Measurements from ENCODE around the gene BABAM1.

BABAM1 gene

DNA sequence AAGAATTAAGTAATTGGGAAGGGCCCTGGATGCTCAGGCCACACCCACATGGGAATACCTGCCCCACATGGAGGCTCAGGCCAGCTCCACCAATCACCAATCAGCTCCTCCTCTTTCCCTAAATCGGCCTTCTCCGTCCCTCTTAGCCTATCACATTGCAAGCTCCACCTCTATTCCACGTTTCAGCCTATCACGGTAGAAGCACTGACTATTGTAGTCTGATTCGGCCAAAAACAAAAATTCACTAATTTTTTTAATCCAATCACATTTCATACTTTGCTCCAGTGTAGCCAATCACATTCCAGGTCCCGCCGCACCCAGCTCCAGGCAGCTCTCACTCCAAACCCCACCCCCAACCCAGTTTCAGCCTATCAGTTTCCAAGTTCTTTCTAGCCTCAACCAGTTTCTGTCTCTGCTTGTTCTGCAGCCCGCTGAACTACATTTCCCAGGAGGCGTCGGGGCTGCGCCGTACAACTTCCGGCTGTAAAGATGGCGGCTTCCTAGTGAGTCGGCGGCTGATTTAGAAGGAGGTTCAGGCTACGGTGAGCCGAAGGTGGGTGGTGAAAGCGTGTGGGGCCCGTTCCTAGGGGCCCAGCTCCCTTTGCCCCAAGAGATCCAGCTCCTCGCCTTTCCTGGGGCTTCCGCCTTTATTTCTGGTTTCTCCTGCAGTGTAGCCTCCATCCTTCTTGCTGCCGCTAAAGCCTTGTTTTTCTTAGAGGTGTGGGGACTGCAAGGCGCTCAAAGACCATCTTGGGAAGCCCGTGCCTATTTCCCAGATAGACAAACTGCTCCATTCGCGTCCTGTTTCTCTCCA is at the start of gene BABAM1:
Gene BABAM1, plus strand, starts transcription at position 469 of the 814 bp plus-strand sequence. CDS start 1,364 bp downstream, outside the sequence.
- DNase-seq: peak; percentile 100

DNA sequence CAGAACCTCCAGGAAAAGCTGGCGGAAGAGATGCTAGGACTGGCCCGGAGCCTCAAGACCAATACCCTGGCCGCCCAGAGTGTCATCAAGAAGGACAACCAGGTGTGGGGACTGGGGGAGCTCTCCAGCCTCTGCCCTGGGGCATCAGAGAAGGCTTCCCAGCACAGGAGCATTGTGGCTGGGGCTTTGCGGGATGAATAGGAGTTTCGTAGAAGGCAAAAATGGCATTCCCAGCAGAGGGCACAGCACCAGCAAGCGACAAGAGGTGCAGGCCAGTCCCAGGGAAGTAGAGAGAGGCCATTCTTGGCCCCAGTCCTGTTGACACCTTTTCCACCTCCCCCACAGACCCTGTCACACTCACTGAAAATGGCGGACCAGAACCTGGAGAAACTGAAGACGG is 48.0 kb upstream of the BABAM1 start:
- no peak for DNase-seq

DNA sequence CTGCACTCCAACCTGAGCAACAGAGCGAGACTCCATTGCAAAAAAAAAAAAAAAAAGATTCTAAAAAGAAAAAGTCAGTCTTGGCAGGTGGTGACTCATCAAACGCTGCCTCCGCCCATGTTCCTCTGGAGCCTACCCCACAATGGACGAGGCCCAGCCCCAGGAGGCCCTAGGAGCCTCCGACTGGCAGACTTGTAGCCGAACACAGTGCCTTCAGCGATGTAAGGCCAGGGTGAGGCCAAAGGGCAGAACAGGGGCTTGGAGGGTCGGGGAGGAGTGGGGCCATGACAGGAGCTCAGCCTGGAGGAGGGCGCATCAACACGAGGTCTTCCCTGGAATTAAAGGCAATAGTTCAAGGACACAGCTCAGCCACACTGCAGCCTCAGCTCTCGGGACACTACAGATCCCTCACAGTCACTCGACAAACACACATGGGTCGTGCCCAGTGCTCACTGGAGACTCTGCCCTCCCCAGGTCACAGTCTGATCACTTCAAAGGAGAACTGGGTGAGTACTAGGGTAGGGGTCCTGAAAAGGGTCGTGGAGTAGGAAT is 47.0 kb upstream of the BABAM1 start:
- no peak for DNase-seq

DNA sequence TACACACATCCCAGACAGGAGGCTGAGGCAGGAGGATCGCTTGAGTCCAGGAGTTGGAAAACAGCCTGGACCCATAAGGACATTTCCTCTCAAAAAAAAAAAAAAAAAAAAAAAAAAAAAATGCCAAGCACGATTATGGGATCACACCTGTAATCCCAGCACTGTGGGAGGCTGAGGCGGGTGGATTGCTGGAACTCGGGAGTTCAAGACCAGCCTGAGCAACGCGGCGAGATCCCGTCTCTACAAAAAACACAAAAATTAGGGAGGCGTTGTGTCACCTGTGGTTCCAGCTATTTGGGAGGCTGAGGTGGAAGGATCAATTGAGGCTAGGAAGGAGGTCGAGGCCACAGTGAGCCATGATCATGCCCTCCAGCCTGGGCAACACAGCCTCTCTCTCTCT is 42.2 kb upstream of the BABAM1 start:
- peak; percentile 45 for DNase-seq

DNA sequence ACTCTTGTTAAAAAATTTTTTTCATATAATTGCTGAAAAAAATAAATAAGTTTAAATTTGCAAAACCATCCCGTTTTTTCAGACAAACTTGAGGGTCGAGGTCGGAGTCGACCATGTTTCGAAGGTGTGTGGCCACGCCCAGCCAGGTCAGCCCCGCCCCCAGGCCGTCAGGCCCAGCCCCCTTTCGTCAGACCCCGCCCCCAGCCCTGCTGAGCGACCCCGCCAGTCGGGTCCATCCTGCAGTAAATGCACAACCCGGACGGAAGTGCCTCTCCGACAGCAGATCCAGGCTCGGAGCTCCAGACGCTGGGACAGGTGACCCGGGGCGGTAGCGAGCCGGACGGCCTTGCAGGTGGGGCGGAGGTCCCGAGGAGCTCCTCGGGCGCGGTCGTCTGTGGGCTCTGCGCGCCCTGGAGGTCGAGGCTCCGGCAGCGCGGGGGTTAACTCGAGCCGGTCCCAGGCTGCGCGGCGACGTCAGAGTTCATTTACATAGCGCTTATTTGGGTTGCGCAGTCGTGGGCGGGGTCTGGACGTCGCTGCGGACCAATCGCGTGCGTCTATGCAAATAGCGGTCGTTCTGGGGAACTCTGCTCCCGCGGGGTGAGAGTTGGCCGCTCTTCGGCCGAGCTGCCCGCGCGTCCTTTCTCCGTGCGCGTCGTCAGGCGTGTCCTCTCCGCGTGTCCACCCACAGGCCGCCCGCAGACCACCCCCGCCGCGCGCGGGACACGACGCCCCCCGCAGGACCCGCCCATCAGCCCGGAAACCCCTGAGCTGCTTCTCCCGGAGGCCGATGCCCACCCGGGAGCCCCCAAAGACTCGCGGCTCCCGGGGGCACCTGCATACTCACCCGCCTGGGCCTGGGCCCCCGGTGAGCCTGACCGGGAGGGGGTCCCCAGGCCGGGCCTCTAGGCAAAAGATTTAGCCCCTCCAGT is 41.0 kb upstream of the BABAM1 start, which contains the start of gene OCEL1:
Gene OCEL1, plus strand, starts transcription at position 225 of the 932 bp plus-strand sequence. Its CDS starts 22 bp downstream, at position 247.
- peak; percentile 100 for DNase-seq

DNA sequence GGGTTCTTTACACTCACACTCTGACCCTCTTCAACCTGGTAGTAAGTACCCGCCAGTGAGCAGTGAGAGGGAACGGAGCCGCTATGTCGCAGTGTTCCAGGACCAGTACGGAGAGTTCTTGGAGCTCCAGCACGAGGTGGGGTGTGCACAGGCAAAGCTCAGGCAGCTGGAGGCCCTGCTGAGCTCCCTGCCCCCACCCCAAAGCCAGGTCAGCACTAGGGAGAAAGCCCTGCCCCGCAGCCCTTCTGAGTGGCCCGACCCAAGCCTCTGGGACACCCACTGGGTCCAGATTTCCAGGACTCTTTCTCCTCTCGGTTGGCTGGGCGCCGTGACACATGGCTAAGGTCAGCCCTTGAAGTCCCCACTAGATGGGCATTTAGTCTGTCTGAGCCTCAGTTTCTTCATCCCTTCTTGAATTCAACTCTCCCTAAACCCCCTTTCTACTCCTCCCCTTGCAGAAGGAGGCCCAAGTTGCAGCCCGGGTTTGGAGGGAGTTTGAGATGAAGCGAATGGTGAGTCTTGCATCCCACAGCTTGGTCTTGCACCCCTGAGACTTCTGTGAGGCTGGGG is 39.4 kb upstream of the BABAM1 start:
- DNase-seq: peak; percentile 80

DNA sequence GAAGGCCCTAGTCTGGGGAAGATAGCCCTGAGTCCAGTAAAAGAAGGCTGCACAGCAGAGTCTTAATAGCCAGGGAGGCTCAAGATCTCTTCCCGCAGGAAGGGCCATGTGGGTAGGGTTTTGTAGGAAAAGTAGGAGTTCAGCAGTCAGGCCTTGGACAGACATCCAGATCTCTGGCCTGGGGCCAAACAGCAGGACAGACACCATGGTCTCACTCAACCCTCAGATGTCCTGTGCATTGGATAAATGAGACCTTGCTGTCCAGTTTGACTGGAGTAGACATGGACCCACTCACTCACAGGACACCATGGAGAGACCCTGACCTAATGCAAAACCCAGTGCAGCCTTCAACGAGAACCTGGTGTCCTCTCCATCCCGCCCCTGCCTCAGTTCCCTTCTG is 37.4 kb upstream of the BABAM1 start:
- DNase-seq: peak; percentile 58

DNA sequence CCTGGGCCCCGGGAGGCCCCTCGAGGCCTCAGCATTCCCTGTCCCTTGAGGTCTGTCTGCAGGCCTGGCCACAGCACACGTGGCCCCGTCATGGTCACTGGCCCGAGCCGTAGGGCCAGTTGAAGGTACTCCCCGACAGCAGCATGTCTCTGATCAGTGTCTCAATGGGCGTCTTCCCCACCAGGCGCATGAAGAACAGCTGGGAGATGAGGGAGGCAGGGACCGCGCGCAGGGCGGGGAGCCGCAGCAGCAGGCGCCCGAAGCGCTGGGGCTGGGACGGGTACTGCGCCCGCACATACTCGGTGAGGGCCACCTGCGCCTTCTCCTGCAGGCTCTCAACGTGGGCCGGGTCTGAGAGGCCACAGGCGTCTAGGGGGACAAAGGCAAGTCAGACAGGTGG is 35.0 kb upstream of the BABAM1 start:
- DNase-seq: no peak

DNA sequence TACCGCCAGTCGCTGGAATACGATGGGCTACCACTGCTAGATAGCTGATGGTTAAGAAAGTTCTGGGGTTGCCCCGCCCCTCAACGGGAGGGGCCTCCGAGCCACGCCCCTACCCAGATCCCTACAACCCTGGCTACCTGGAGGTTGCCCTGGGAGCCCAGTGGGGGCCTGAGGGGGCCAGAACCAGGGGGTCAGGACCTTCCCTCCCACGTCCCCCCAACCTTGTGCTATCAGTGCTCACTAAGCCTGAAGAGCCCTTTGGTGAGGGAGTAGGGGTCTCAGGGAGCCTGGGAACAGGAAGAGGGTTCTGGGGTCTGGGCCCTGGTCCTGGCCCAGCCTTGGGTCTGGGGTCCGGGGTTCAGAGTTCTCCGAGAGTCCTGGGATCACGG is 32.3 kb upstream of the BABAM1 start:
- peak; percentile 91 for DNase-seq

DNA sequence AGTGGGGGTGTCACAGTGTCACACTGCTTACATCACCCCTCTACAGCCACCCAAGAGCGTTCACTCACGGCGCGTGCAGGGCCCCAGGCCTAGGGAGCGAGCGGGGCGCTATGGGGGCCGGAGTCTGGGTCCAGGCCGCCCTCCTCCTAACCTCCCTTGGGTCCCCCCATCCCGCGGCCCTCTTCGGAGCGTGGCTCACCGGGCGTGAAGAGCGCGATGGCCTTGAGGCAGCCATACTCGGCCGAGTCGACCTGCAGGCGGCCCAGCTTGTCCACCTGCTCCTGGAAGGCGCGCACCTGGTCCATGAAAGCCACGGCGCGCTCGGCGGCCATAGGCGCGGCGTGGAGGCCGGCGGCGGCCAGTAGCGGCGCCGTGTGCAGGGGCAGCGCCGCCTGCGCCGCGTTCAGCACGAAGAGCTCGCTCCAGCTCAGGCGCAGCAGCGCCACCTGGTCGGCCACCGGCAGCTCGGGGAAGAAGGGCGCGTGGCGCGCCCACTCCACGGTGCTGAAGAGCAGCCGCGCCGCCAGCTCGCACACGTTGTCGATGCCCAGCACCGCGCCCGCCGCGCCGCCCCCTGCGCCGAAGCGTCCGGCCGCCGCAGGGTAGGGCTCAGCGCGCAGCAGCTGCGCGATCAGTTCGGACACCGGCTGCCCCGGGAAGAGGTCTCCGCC is 31.8 kb upstream of the BABAM1 start:
- peak; percentile 84 for DNase-seq

DNA sequence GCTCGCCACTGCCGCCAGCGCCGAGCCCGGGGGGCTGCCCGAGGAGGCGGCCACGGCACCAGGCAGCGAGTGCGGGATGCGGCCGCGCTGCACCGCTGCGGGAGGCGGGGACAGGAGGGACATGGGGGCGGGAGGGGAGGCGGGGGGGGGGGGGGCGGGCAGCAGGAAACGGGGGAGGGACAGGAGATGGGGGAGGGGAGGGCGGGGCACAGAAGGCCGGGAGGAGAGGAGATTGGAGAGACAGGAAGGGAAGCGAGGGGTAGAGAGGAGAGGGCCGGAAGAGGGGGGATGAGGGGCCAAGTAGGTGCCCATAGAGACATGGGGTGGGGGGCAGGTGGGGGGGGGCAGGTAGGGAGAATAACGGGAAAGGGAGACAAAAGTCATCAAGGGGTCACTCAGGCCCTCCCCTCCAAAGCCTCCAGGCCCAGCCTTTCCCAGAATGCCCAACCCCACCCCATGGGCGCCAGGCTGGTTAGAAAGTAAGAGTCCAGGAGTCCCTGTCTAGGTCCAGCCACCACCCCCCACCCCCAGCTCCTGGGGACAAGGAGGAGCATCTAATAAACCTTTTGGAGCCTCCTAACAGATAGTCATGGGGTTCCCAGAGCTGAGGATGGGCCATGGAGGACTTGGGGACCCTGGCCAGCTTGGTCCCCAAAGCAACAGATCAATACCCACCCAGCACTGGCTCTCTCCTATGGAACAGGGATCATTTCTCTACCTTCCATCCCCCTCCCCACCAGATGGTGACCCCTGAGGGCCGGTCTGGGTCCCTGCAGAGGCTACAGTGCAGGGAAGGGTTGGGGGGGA is 31.1 kb upstream of the BABAM1 start:
- DNase-seq: peak; percentile 97

DNA sequence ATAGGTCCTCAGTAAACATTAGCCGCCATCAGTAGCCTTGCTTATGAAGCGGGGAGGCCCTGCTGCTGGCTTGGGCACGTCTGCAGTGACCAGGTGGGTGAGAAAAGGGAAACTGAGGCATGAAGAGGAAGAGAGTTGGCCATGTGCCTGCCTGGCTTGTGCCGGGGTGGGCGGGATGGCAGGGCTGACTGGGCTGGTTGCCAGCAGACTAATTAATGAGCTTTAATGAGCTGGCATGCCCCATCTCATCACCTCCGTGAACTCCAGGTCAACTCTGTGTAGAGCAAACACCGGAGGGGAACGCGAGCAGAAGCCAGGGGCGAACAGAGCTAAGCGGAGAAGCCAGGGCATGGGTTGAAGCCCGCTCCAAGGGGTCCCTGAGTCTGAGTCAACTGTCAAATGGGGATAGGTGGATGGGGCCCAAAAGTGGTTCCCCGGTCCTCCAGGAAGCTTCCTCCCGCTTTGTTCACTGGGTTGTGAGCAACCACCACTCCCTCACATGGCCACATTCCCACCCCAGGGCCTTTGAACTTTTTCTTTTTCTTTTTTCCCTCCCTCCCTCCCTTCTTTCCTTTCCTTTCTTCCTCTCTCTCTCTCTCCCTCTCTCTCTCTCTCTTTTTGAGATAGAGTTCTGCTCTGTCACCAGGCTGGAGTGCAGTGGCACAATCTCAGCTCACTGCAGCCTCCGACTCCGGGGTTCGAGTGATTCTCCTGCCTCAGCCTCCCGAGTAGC is 30.3 kb upstream of the BABAM1 start:
- DNase-seq: peak; percentile 90

DNA sequence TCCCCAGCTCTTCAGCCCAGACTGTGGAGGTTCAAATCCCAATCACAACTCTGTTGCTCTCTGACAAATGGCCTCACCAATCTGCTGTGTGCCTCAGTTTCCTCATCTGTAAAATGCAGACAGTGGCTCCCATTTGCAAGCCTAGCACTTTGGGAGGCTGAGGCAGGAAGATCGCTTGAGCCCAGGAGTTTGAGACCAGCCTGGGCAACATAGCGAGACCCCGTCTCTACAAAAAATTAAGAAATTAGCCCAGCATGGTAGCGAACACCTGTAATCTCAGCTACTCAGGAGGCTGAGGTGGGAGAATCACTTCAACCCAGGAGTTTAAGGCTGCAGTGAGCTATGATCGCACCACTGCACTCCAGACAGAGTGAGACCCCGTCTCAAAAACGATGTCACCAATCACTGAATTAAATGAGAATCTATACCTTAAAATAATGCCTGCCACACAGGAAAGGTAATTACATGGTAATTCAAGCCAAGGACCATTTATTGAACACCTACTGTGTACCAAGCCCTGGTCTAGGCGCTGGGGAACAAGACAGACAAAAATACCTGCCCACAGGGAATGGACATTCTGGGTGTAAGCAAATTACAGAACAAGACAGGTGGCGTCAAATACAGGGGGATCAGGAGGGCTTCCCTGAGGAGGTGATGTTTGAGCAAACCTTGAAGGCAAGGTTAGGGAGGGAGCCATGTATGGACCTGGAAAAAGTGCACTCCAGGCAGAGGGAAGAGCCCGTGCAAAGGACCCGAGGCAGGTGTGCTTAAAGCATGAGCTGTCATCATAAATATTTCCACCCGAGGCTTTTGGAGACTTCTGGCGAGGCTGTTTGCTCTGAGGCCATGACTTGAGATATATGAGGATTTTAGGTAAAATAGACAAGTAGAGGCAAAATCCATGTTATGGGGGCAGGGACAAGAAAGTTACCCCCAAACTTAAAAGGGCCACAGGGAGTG is 29.2 kb upstream of the BABAM1 start:
- DNase-seq: no peak

DNA sequence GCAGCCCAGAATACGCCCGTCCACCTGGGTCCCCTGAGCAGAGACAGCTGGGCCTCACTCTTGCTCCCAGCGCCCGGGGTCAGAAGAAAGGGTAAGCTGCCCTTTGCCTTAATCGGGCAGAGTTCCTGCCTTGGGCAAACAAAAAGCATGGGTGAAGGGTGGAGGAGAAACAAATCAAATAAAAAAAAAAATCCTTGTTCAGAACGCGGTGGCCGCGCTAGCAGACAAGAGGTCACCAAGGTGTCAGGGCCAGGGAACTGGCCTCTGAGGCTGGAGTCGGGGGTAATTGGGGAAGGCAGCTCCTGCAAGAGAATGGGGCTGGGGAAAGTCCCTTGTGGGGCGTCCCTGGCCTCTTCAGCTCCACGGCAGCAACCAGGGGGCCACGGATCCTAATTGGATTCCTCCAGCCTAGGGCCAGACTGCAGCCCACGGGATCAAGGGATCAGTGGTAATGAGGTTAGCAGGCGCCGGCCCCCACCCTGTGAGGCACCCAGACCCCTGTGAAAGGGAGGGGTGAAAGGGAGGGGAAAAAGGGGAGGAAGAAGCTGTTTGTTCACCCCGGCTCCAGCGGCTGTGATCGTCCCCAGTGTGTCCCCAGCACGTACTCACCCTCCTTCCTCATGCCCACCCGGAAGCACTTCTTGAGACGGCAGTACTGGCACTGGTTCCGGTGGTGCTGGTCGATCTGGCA is 27.0 kb upstream of the BABAM1 start:
- peak; percentile 100 for DNase-seq

DNA sequence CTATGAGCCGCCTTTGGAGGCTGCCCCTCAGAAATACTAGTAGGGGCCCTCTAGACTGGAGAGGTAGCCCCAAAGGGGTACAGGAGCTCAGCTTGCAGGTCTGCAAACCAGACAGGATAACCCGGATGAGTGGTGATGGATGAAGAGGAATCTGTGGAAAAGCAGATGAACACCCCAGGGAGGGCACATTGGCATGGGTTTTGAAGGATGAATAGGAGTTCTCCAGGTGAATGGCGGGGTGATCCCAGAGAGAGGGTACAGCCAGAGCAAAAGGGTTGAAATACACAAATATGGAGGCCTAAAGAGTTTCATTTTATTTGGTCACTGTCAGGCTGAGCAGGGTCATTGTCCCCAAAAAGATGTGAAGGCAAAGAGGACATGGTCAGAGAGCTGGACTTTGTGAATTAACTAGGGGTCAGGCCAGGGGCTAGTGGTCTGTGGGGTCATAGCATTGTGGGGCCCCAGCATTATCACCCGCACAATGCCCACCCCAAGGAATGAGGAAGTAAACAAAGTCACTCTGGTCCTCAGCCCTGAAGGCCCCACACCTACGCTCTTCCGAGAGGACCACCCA is 26.3 kb upstream of the BABAM1 start:
- DNase-seq: peak; percentile 71

DNA sequence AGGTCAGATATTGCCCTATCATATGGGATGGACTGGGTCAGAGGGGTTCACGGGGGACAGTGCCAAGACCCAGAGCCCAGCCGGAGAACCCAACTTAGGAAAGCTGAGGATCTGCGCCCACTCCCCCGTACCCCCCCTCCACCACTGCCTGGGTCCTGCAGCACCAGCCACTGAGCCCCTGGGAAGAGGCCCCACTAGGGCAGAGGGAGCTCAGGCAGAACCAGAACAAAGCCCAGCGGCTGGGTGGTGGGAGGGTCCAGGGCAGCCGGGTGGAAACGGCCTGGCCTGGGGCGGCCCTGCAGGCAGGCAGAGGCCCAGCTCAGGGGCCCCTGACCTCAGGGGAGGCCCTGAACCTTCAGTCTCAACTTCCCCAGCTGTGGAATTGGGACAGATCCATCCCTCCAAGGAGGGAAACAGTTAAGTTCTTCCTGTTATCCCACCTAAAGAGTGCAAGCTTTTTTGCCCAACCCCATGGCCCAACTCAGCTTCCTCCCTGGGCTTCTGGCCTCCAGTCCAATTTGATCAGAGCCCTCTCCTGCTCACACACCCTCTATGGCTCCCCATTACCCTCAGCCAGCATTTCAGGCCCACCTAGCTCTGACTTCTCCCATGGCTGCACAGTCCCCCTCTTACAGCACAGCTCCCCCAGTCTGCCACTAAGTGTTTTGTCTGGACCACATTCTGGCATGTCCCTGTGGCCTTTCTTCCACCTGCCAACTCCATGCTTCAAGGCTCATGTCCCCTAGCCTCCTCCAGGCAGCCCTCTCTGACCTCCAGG is 24.6 kb upstream of the BABAM1 start:
- peak; percentile 55 for DNase-seq

DNA sequence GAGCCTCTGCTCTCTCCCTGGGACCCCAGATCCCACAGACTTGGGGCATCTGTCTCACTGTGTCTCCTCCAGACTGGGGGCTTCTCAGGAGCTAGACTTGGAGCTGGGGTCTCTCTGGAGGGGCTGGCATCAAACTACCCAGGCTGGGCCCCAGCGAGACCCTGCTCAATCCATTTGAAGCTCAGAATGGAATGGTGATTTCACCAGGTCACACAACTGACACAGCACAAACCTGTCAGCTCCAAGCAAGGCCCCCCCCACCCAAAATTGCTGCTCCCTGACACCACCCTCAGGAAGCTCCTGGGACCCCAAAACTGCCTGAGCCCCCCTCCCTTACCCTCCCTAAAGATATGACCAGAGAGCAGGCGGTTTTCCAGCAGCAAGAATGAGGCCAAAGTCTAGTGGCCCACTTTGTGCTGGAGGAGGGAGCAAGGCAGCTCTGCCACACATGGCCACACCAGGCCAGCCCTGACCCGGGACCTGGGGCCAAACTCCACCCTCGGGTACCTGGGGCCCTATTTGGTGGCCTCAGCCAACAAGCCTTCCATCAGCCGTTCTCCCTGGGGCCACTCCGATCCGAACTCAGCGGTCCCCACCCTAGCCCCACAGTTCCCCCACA is 23.9 kb upstream of the BABAM1 start:
- DNase-seq: no peak

Data from NCI-H82 (cell line).